OCI-LY1 (cell line): Measurements from ENCODE around the gene PPEF1.

Experiments used
- H2AFZ ChIP-seq: fragments of 200-600 bp; sonication (generic), shearing (Covaris generic); 2 replicates; pipeline ENCODE4 v1.6.0; 2014; ENCODE audit warnings: antibody characterized with exemption, mild to moderate bottlenecking, low read length
- H3F3A ChIP-seq: fragments of 200-600 bp; sonication (generic), shearing (Covaris generic); 2 replicates; pipeline ENCODE4 v1.6.0; 2014; ENCODE audit warnings: mild to moderate bottlenecking, antibody characterized with exemption, low read length, moderate library complexity; ENCODE audit not compliant: insufficient read depth
- H3K27ac ChIP-seq: fragments of 200-600 bp; sonication (generic); 2 replicates; pipeline ENCODE4 v1.5.1; 2014; ENCODE audit warnings: low read length, mixed run types, mild to moderate bottlenecking, low read depth; ENCODE audit not compliant: poor library complexity, severe bottlenecking
- H3K27me3 ChIP-seq: fragments of 200-600 bp; sonication (generic); 2 replicates; pipeline ENCODE4 v1.6.0; 2014; ENCODE audit warnings: antibody characterized with exemption, mild to moderate bottlenecking, low read length, moderate library complexity; ENCODE audit not compliant: insufficient read depth
- H3K36me3 ChIP-seq: fragments of 200-600 bp; sonication (generic); 2 replicates; pipeline ENCODE4 v1.6.1; 2014; ENCODE audit warnings: mild to moderate bottlenecking, antibody characterized with exemption, low read length, moderate library complexity, mixed read lengths; ENCODE audit not compliant: insufficient read depth
- H3K4me1 ChIP-seq: fragments of 200-600 bp; sonication (generic); 2 replicates; pipeline ENCODE4 v1.5.1; 2014; ENCODE audit warnings: mild to moderate bottlenecking, low read length, moderate library complexity; ENCODE audit not compliant: insufficient read depth, severe bottlenecking
- H3K4me2 ChIP-seq: fragments of 200-600 bp; sonication (generic), shearing (Covaris generic); 2 replicates; pipeline ENCODE4 v1.6.1; 2014; ENCODE audit warnings: low read length
- H3K4me3 ChIP-seq: fragments of 200-600 bp; sonication (generic); 2 replicates; pipeline ENCODE4 v1.5.1; 2014; ENCODE audit warnings: low read length, low read depth, mild to moderate bottlenecking, mixed read lengths; ENCODE audit not compliant: poor library complexity, severe bottlenecking
- H3K79me2 ChIP-seq: fragments of 200-600 bp; shearing (Covaris generic); 2 replicates; pipeline ENCODE4 v1.6.1; 2016; ENCODE audit warnings: mixed run types, low read length, mixed read lengths; ENCODE audit not compliant: insufficient read depth
- H3K9ac ChIP-seq: fragments of 200-600 bp; sonication (generic), shearing (Covaris generic); 2 replicates; pipeline ENCODE4 v1.6.1; 2014; ENCODE audit warnings: mild to moderate bottlenecking, low read length, mixed read lengths
- H3K9me2 ChIP-seq: fragments of 200-600 bp; sonication (generic), shearing (Covaris generic); 2 replicates; pipeline ENCODE4 v1.6.1; 2014; ENCODE audit warnings: low read depth, mild to moderate bottlenecking, low read length, mixed read lengths
- H3K9me3 ChIP-seq: fragments of 200-600 bp; shearing (Covaris generic); 2 replicates; pipeline ENCODE4 v1.6.1; 2014; ENCODE audit warnings: low read length, mixed read lengths
- H4K20me1 ChIP-seq: fragments of 200-600 bp; sonication (generic), shearing (Covaris generic); 2 replicates; pipeline ENCODE4 v1.6.0; 2016; ENCODE audit warnings: mild to moderate bottlenecking, low read length; ENCODE audit not compliant: insufficient read depth
- EZH2 ChIP-seq: fragments of 200-600 bp; sonication (generic), shearing (Covaris generic); IDR thresholded peaks from 2 replicates; pipeline ENCODE4 v1.8.0; 2017; ENCODE audit warnings: borderline replicate concordance, mixed run types, mild to moderate bottlenecking, antibody characterized with exemption, low read length, moderate library complexity, mixed read lengths
- TF ChIP-seq, protein P1 (sequence below): fragments of 200-600 bp; sonication (generic), shearing (Covaris generic); IDR thresholded peaks from 2 replicates; pipeline ENCODE4 v1.5.1; 2017; ENCODE audit warnings: mild to moderate bottlenecking, antibody characterized with exemption, low read length, moderate library complexity, mixed read lengths

Gene PPEF1

DNA sequence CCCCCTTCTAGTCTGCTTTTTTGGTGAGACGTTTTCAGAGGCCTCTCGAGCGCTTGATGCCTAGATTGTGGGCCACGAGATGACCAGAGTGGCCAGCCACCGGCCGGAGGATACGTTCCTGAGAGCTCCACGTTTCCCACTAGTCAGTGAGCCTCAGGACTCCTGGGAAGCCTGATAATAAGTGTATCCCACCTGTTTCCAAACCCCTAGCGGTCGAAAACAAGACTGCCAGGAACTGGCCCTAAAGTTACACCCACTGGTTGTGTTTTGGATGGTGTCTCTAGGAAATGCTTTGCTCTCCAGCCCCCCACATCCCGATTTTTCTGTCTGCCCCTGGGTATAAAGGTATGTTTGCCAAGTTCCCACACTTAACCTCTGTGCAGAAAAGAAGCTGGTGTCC is 31.0 kb upstream of the PPEF1 start:
- H3K9me2 ChIP-seq: no peaks in the 10 kb centered on the region
- no peak overlapping the region for H2AFZ ChIP-seq
- H3K27ac ChIP-seq: no peak overlapping the region
- no peaks in the 10 kb centered on the region for H3K36me3 ChIP-seq
- no peaks in the 10 kb centered on the region for H3K79me2 ChIP-seq
- no peaks in the 10 kb centered on the region for H3K27me3 ChIP-seq
- H3F3A ChIP-seq: no peaks in the 10 kb centered on the region
- peak overlapping the region; percentile 89; the same call in 1 of the 2 replicates for H3K4me2 ChIP-seq
- no peaks in the 10 kb centered on the region for H3K9me3 ChIP-seq
- peaks cover 18% of the 10 kb centered on the region for H3K4me1 ChIP-seq
- H3K4me3 ChIP-seq: no peak overlapping the region
- no peaks in the 10 kb centered on the region for H4K20me1 ChIP-seq
- H3K9ac ChIP-seq: no peak overlapping the region
- TF ChIP-seq EZH2: no peak
- TF ChIP-seq, protein P1, sequence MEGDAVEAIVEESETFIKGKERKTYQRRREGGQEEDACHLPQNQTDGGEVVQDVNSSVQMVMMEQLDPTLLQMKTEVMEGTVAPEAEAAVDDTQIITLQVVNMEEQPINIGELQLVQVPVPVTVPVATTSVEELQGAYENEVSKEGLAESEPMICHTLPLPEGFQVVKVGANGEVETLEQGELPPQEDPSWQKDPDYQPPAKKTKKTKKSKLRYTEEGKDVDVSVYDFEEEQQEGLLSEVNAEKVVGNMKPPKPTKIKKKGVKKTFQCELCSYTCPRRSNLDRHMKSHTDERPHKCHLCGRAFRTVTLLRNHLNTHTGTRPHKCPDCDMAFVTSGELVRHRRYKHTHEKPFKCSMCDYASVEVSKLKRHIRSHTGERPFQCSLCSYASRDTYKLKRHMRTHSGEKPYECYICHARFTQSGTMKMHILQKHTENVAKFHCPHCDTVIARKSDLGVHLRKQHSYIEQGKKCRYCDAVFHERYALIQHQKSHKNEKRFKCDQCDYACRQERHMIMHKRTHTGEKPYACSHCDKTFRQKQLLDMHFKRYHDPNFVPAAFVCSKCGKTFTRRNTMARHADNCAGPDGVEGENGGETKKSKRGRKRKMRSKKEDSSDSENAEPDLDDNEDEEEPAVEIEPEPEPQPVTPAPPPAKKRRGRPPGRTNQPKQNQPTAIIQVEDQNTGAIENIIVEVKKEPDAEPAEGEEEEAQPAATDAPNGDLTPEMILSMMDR: 0 out of 2 replicates have a peak, but pooled peaks have one; percentile 29

DNA sequence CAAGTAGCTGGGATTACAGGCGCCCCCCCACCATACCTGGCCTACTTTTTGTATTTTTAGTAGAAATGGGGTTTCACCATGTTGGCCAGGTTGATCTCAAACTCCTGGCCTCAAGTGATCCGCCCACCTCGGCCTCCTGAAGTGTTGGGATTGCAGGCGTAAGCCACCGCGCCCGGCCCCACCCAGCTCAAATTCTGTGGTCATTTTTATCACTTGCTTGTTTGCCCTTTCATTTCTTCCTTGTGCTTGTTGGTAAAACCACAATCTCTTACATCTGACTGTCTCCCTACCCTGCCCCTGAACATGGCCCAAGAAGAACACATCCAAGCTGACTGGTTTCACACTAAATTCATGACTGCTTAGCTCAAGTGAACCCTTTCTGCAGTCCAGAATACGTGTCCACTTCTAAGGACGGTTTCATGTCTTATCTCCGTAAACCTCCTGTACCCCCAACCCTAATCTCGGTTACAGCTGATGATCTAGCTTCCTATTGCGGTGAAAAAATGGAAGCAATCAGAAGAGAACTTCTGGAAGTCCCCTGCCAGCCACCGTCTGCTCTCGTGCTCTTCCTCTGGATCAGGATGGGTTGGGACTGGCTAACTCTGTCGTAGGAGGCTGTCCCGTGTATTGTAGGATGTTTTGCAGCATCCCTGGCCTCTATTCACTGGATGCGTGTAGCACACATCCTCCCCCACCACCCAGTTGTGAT is 30.1 kb upstream of the PPEF1 start:
- Histone ChIP-seq H3K9me3 (no peaks in the 10 kb centered on the region), H2AFZ (no peak overlapping the region), H3K4me2 (no peak overlapping the region), H3F3A (no peaks in the 10 kb centered on the region), H3K27ac (no peak overlapping the region), H3K9ac (no peak overlapping the region), H4K20me1 (no peaks in the 10 kb centered on the region), H3K27me3 (no peaks in the 10 kb centered on the region), H3K9me2 (no peaks in the 10 kb centered on the region), H3K4me1 (peaks cover 18% of the 10 kb centered on the region), H3K4me3 (no peak overlapping the region), H3K79me2 (no peaks in the 10 kb centered on the region), H3K36me3 (no peaks in the 10 kb centered on the region)
- no peak for TF ChIP-seq EZH2
- TF ChIP-seq, protein P1: no peak

DNA sequence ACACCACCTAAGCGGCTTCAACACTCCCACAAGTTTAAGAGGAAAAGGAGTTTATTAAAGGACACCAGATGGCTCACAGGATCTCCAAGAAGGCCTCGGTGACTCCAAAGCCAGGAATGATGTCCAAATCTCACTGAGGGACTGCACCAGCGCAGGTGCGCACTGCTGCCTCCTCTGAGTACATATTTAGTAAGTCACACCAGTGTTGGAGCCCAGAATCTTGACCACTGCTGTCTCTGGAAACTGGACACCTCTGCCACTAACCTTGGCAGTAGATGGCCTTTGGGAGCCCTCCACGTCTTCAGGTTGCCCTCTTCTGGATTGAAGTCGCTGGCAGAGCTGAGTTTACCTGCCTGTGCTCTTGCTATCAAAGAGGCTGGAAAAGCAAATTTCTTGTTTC is 25.4 kb upstream of the PPEF1 start:
- no peak for TF ChIP-seq EZH2
- TF ChIP-seq, protein P1: no peak
- no peaks in the 10 kb centered on the region for H3K27me3 ChIP-seq
- H3K9me3 ChIP-seq: no peaks in the 10 kb centered on the region
- no peaks in the 10 kb centered on the region for H3F3A ChIP-seq
- H3K79me2 ChIP-seq: no peaks in the 10 kb centered on the region
- no peaks in the 10 kb centered on the region for H3K4me1 ChIP-seq
- H3K27ac ChIP-seq: no peak overlapping the region
- H4K20me1 ChIP-seq: no peaks in the 10 kb centered on the region
- no peaks in the 10 kb centered on the region for H3K36me3 ChIP-seq
- no peak overlapping the region for H3K9ac ChIP-seq
- H3K9me2 ChIP-seq: no peaks in the 10 kb centered on the region
- H2AFZ ChIP-seq: no peak overlapping the region
- no peak overlapping the region for H3K4me3 ChIP-seq
- H3K4me2 ChIP-seq: no peak overlapping the region
